Peyer's patch (tissue), 4 donors: ENCODE results near the gene VRK3.

Experiments
- POLR2A ChIP-seq, 2 donors: fragments of 450-650 bp; IDR thresholded peaks; one replicate each; pipeline ENCODE4 v1.5.1; 2017; ENCODE audit warnings: antibody characterized with exemption in 2 of 2, mild to moderate bottlenecking in 2 of 2, moderate library complexity in 2 of 2
- TF ChIP-seq, protein P1 (sequence below), 6 experiments: fragments of 450-650 bp in 4 of 6; fragments of 200-600 bp in 2 of 6; sonication (generic) in 1 of 6; IDR thresholded peaks; one replicate each; pipeline ENCODE4 v1.5.1; 2017 to 2019; ENCODE audit warnings: antibody characterized with exemption in 6 of 6, mild to moderate bottlenecking in 3 of 6, moderate library complexity in 1 of 6

GRCh38 chr19:50000841-50001557 is 24.2 kb downstream of the VRK3 start:
- TF ChIP-seq, protein P1, sequence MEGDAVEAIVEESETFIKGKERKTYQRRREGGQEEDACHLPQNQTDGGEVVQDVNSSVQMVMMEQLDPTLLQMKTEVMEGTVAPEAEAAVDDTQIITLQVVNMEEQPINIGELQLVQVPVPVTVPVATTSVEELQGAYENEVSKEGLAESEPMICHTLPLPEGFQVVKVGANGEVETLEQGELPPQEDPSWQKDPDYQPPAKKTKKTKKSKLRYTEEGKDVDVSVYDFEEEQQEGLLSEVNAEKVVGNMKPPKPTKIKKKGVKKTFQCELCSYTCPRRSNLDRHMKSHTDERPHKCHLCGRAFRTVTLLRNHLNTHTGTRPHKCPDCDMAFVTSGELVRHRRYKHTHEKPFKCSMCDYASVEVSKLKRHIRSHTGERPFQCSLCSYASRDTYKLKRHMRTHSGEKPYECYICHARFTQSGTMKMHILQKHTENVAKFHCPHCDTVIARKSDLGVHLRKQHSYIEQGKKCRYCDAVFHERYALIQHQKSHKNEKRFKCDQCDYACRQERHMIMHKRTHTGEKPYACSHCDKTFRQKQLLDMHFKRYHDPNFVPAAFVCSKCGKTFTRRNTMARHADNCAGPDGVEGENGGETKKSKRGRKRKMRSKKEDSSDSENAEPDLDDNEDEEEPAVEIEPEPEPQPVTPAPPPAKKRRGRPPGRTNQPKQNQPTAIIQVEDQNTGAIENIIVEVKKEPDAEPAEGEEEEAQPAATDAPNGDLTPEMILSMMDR (IDR thresholded peaks at IDR 0.05), result no peak
- no peak for TF ChIP-seq POLR2A (IDR thresholded peaks at IDR 0.05)
